Measurements from ENCODE around the gene RBM6. TPM values are rescaled to one million over a fixed set of nuclear protein-coding genes. Genes with fewer than 3 reads are reported as not detected.
A peak's percentile ranks its signal among the peaks of the same experiment; 100 is the strongest.

The RBM6 gene, protein sequence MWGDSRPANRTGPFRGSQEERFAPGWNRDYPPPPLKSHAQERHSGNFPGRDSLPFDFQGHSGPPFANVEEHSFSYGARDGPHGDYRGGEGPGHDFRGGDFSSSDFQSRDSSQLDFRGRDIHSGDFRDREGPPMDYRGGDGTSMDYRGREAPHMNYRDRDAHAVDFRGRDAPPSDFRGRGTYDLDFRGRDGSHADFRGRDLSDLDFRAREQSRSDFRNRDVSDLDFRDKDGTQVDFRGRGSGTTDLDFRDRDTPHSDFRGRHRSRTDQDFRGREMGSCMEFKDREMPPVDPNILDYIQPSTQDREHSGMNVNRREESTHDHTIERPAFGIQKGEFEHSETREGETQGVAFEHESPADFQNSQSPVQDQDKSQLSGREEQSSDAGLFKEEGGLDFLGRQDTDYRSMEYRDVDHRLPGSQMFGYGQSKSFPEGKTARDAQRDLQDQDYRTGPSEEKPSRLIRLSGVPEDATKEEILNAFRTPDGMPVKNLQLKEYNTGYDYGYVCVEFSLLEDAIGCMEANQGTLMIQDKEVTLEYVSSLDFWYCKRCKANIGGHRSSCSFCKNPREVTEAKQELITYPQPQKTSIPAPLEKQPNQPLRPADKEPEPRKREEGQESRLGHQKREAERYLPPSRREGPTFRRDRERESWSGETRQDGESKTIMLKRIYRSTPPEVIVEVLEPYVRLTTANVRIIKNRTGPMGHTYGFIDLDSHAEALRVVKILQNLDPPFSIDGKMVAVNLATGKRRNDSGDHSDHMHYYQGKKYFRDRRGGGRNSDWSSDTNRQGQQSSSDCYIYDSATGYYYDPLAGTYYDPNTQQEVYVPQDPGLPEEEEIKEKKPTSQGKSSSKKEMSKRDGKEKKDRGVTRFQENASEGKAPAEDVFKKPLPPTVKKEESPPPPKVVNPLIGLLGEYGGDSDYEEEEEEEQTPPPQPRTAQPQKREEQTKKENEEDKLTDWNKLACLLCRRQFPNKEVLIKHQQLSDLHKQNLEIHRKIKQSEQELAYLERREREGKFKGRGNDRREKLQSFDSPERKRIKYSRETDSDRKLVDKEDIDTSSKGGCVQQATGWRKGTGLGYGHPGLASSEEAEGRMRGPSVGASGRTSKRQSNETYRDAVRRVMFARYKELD
- total RNA-seq = 10 to 100 TPM; 43.2 to 52.6 (median 46.9) TPM
- 53.1 TPM for polyA plus RNA-seq
- long read RNA-seq, donor 1, full-length matches to known transcripts = 23 of 45 reads
- long read RNA-seq, donor 1, partial matches to known transcripts = 9 of 45 reads
- long read RNA-seq, donor 1, other reads (novel, unspliced or antisense) = 13 of 45 reads
- long read RNA-seq, donor 2, full-length matches to known transcripts = 19 of 27 reads
- long read RNA-seq, donor 2, partial matches to known transcripts = 1 of 27 reads
- long read RNA-seq, donor 2, other reads (novel, unspliced or antisense) = 7 of 27 reads
- long read RNA-seq, donor 3, full-length matches to known transcripts = 87 of 169 reads
- long read RNA-seq, donor 3, partial matches to known transcripts = 51 of 169 reads
- long read RNA-seq, donor 3, other reads (novel, unspliced or antisense) = 31 of 169 reads
- long read RNA-seq, donor 4, full-length matches to known transcripts = 12 of 24 reads
- long read RNA-seq, donor 4, partial matches to known transcripts = 5 of 24 reads
- long read RNA-seq, donor 4, other reads (novel, unspliced or antisense) = 7 of 24 reads

DNA sequence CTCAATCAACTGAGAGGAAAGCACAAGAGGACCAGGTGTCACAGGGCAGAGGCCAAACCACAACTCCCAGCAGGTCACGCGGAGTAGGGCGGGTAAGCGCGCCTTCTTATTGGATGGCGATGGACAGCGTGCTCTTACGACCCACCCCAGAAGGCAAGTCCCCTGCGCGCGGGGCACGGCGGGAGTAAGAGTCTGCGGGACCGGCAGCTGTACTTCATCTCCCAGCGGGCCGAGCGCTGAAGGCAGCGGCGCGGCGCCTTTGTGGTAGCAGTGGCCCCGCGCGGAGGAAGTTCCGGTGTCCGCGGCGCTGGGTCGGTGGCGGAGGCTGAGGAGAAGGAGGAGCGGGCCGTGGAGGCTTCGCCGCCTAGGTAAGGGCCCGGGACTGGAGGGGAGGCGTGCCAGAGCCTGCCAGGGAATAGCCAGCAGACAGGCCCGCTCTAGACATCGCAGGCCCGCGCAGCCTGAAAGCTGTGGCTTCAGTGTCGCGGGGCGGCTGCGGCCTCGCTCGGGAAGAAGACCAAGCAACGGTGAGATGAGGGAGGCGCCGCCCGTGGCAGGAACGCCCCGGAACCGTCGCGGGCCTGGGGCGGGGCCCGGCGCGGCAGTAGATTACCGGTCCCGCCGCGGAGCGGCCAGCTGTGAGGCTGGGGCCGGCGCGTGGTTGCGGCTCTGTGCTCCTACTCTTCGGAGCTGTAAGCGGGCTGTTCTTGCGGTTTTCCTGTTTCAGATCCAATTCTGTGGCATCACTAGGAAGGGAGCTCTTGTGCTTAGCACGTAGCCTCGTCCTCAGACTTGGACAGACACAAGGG, at the start of gene RBM6:
RBM6 (plus strand) TSS at position 293 of the 809 bp plus-strand sequence. CDS start 22,492 bp downstream, outside the sequence.
- intact Hi-C loops (cut with DNase I) = no loop called here
- H3K27ac ChIP-seq (ENCODE audit: low read length) = peak within 1 kb of the TSS; percentile 89
- H3K4me3 ChIP-seq (ENCODE audit: low read length) = peak within 1 kb of the TSS; percentile 84
- no peaks in the 10 kb centered on the region for H3K9me3 ChIP-seq (ENCODE audit: control insufficient read depth, low read length)
- H3K27me3 ChIP-seq (ENCODE audit: control insufficient read depth, insufficient read depth) = no peaks in the 10 kb centered on the region
- under 1% methylated on average over 74 of the region's 74 CpGs for WGBS
- ATAC-seq (peak; percentile 99), DNase-seq (peak; percentile 98 to 99 (median 99))
- peaks cover 2% of the 10 kb centered on the region for H3K4me1 ChIP-seq (ENCODE audit: control insufficient read depth, insufficient read depth, low read length)

DNA sequence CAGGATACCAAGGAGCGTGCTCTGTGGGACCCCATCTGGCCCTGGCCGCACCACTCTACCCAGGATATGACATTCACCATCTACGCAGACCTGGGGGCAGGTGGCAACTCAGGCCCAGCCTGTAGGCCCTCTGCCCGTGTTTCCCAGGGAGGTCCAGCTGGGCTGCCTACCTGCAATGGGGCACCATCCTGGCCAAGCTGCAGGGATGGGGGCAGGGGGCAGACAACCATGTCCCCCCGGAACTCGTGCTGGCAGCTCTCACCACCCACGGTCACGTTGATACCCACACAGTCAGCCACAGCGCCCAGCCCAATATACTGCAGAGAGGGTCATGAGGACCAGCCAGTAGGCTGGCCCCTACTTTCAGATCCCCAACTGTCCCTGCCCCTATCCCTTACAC, 44.2 kb upstream of the RBM6 start:
- DNase-seq = no peak
- ATAC-seq = no peak
- Histone ChIP-seq H3K4me3 (ENCODE audit: low read length) (no peak overlapping the region), H3K9me3 (ENCODE audit: control insufficient read depth, low read length) (no peaks in the 10 kb centered on the region), H3K27ac (ENCODE audit: low read length) (no peak overlapping the region), H3K4me1 (ENCODE audit: control insufficient read depth, insufficient read depth, low read length) (no peaks in the 10 kb centered on the region), H3K27me3 (ENCODE audit: control insufficient read depth, insufficient read depth) (no peaks in the 10 kb centered on the region)
- 94% methylated on average over 9 of the region's 9 CpGs for WGBS
- intact Hi-C loops (cut with DNase I) = no loop called here

DNA sequence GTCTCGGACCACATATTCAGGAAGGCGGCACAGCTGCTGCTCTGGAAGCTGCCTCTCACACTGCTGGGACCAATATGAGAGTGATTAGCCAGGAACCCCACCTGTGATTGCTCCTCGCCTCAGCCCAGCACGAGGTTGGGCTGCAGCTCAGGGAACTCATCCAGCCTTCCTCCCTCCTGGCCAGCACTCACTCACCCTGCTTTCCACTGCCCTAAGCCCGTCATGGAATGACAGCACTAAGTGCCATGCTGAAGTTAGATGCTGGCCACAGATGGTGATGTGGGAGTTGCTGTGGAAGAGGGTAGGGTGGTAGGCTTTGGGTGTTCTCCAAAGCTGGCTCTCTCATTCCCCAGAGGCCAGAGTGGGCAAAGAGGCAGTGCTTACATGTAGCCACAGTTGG, 43.6 kb upstream of the RBM6 start:
- ATAC-seq = no peak

DNA sequence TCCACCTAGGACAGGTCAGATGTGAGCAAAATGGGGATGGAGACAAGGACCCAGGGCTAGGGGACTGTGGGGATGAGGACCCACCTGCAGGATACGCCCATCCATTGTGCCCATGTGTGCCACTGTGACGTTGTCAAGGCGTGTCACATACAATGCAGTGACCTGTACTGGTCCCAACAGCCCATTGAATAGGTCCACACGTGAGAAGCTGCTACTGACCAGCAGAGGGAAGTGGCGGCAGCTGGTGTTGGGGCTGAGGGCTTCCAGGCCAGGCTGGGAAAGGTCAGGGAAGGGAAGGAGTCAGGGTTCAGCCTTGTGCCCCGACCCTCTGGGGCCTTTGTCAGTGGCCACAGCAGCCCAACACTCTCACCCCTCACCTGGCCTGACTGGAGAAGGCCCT, 41.0 kb upstream of the RBM6 start:
- Histone ChIP-seq H3K4me3 (ENCODE audit: low read length) (no peak overlapping the region), H3K4me1 (ENCODE audit: control insufficient read depth, insufficient read depth, low read length) (no peaks in the 10 kb centered on the region), H3K27me3 (ENCODE audit: control insufficient read depth, insufficient read depth) (no peaks in the 10 kb centered on the region), H3K9me3 (ENCODE audit: control insufficient read depth, low read length) (no peaks in the 10 kb centered on the region), H3K27ac (ENCODE audit: low read length) (no peak overlapping the region)
- intact Hi-C loops (cut with DNase I) = no loop called here
- 80% methylated on average over 6 of the region's 6 CpGs for WGBS
- no peak for ATAC-seq
- DNase-seq = peak in 1 of 3 donors; percentile 38

More for the DNA sequence above, 43.6 kb upstream of the RBM6 start:
- Histone ChIP-seq H3K4me1 (ENCODE audit: control insufficient read depth, insufficient read depth, low read length) (no peaks in the 10 kb centered on the region), H3K27me3 (ENCODE audit: control insufficient read depth, insufficient read depth) (no peaks in the 10 kb centered on the region), H3K27ac (ENCODE audit: low read length) (no peak overlapping the region), H3K9me3 (ENCODE audit: control insufficient read depth, low read length) (no peaks in the 10 kb centered on the region), H3K4me3 (ENCODE audit: low read length) (no peak overlapping the region)
- DNase-seq = no peak
- intact Hi-C loops (cut with DNase I) = no loop called here
- WGBS = 70% methylated on average over 5 of the region's 5 CpGs

DNA sequence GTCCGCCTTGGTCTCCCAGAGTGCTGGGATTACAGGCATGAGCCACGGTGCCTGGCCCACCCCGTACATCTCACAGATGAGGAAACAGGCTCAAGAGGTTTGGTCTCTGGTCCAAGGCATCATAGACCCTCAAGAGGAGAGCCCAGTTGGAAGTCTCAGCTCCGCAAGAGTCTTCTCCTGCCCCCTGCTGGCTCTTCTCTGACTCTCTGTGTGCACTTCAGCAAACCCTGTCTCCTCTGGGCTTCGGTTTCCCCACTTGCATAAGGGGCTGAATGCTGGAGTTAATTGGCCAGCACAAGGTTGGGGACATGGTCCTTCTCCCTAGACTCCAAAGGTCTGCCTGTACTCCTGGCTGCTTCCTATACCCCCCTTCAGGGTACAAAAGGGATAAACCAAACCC, 40.1 kb upstream of the RBM6 start:
- no peaks in the 10 kb centered on the region for H3K27me3 ChIP-seq (ENCODE audit: control insufficient read depth, insufficient read depth)

DNA sequence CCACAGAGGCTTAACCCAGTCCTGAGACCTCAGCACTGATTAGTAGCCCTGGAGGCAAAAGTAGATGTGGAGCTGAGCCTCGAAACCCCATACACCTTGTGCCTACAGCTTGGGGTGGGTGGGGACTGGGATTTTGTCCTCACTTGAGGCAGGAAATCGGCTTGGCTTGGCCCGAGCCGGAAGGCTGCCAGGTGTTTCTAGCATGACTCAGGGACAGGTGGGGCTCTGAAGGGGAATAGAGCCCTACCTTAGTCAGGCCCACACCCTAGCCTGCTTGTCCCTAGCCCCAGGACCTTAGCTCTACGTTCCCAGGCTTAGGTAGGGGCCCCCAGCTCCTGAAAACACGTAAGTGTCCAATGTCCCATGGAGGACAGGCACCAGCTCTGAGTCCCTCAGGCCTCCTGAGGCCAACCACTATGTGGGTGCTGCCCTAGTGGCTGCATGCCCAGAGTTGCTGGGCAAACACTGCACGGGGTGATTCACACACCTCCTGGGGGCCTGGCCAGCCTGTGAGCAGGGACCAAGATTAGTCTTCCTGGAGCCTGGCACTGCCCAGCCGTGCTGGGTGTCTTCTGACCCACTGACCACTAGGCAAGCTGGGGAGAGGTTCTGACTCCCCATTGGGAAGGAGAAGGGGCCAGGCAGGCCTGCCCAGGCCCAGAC, 39.3 kb upstream of the RBM6 start:
- intact Hi-C loops (cut with DNase I) = loop anchor here in 2 of 4 donors (5.0 to 10.0 kb wide), 2 partner anchors 96 to 98 kb away; partner anchors contain the start of gene INKA1 (in 2 of the 2)
- WGBS = 67% methylated on average over 8 of the region's 8 CpGs

More for the DNA sequence above, 40.1 kb upstream of the RBM6 start:
- no peaks in the 10 kb centered on the region for H3K4me1 ChIP-seq (ENCODE audit: control insufficient read depth, insufficient read depth, low read length)
- 64% methylated on average over 5 of the region's 5 CpGs for WGBS
- intact Hi-C loops (cut with DNase I) = loop anchor here in 2 of 4 donors (5.0 to 10.0 kb wide), 2 partner anchors 95 to 98 kb away; partner anchors contain the start of gene INKA1 (in 2 of the 2)
- ATAC-seq (no peak), DNase-seq (no peak)
- no peak overlapping the region for H3K4me3 ChIP-seq (ENCODE audit: low read length)
- no peak overlapping the region for H3K27ac ChIP-seq (ENCODE audit: low read length)
- H3K9me3 ChIP-seq (ENCODE audit: control insufficient read depth, low read length) = no peaks in the 10 kb centered on the region

DNA sequence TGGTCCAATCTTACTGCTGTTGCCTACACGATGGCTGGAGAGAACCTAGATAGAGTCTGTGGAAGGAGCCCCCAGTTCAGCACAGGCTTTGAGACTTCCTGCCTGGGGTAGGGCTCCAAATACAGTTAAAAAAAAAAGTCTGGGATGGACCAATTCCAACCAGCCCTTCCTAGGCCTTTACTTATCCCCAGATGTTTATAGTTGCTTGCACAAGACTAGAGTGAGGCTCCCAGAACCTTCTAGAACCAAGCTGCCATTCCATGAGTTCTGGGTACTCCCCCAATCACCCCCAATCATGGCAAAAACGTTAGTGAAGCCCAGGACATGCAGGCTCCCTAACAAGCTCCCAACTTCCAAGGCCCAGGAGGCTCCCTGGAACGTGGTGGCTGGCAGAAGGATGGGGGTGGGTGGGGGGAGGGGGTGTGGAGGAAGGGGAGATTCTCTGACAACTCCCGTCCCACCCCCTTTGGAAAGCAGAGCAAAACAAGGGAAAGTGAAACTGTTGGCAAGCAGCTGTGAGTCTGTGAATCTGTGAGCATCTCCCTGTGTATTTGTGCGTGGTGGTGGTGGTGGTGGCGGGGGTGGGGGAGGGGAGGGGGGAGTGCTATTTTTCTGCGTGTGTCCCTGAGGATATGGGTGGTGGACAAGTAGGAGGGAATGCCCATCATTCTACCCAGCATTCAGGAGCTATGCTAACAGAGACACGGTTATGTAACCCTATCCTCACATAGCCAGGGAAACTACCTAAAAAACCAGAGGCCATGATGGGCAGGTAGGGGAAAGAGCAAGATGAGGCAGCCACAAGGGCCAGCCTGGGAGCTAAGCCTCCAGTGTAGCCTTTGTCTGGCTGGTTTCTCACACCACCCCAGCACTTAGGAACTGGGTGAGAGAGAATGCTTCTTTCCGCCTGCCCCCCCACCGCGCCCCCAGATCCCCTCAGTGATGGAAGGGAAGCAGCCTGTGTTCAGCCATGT, 38.3 kb upstream of the RBM6 start:
- 57% methylated on average over 11 of the region's 11 CpGs for WGBS
- Histone ChIP-seq H3K27me3 (ENCODE audit: control insufficient read depth, insufficient read depth) (no peaks in the 10 kb centered on the region), H3K9me3 (ENCODE audit: control insufficient read depth, low read length) (no peaks in the 10 kb centered on the region), H3K4me1 (ENCODE audit: control insufficient read depth, insufficient read depth, low read length) (no peaks in the 10 kb centered on the region), H3K4me3 (ENCODE audit: low read length) (no peak overlapping the region), H3K27ac (ENCODE audit: low read length) (no peak overlapping the region)
- ATAC-seq (no peak), DNase-seq (no peak)
- intact Hi-C loops (cut with DNase I) = loop anchor here in 2 of 4 donors (5.0 to 10.0 kb wide), 2 partner anchors 97 to 99 kb away; partner anchors contain the start of gene INKA1 (in 2 of the 2)

More for the DNA sequence above, 39.3 kb upstream of the RBM6 start:
- Histone ChIP-seq H3K27me3 (ENCODE audit: control insufficient read depth, insufficient read depth) (no peaks in the 10 kb centered on the region), H3K4me3 (ENCODE audit: low read length) (no peak overlapping the region), H3K27ac (ENCODE audit: low read length) (no peak overlapping the region), H3K4me1 (ENCODE audit: control insufficient read depth, insufficient read depth, low read length) (no peaks in the 10 kb centered on the region), H3K9me3 (ENCODE audit: control insufficient read depth, low read length) (no peaks in the 10 kb centered on the region)
- peak; percentile 46 to 72 (median 69) for DNase-seq
- ATAC-seq = peak; percentile 54 to 55
